Progenitor cell of endocrine pancreas (in vitro differentiated cells): ENCODE measurements around the gene FGFBP1. TPM values are rescaled to one million over a fixed set of nuclear protein-coding genes. Genes with fewer than 3 reads are reported as not detected.

ENCODE experiments used
- DNase-seq: peaks from one replicate; pipeline ENCODE4 v3.0.0; 2021; ENCODE audit warnings: low spot score; ENCODE audit not compliant: unreplicated experiment
- H3K27ac Mint-ChIP-seq: 2 replicates; pipeline ENCODE4 v1.8.0; 2021; ENCODE audit warnings: mild to moderate bottlenecking, moderate library complexity, mixed read lengths
- H3K27me3 Mint-ChIP-seq: 2 replicates; pipeline ENCODE4 v1.8.0; 2021; ENCODE audit warnings: mixed read lengths
- H3K36me3 Mint-ChIP-seq: 2 replicates; pipeline ENCODE4 v1.8.0; 2022; ENCODE audit warnings: mixed read lengths; ENCODE audit not compliant: insufficient read depth
- H3K4me1 Mint-ChIP-seq: 2 replicates; pipeline ENCODE4 v1.8.0; 2021; ENCODE audit warnings: low read depth, mixed read lengths
- H3K4me3 Mint-ChIP-seq: 2 replicates; pipeline ENCODE4 v1.8.0; 2021; ENCODE audit warnings: low read depth, mild to moderate bottlenecking, moderate library complexity, mixed read lengths
- H3K9me3 Mint-ChIP-seq: 2 replicates; pipeline ENCODE4 v1.8.0; 2021; ENCODE audit warnings: low read depth, mixed read lengths
- CTCF ChIP-seq: fragments of 200-600 bp; sonication (generic); IDR thresholded peaks from one replicate; pipeline ENCODE4 v1.5.0; 2021; ENCODE audit warnings: antibody characterized with exemption, mild to moderate bottlenecking; ENCODE audit not compliant: unreplicated experiment
- total RNA-seq: library from RNA; stranded (reverse); gene quantifications from 2 replicates; pipeline ENCODE4 v1.2.1, GENCODE V29; 2021

Gene FGFBP1
- total RNA-seq, 1 donor from 2014 or later: not detected

DNA sequence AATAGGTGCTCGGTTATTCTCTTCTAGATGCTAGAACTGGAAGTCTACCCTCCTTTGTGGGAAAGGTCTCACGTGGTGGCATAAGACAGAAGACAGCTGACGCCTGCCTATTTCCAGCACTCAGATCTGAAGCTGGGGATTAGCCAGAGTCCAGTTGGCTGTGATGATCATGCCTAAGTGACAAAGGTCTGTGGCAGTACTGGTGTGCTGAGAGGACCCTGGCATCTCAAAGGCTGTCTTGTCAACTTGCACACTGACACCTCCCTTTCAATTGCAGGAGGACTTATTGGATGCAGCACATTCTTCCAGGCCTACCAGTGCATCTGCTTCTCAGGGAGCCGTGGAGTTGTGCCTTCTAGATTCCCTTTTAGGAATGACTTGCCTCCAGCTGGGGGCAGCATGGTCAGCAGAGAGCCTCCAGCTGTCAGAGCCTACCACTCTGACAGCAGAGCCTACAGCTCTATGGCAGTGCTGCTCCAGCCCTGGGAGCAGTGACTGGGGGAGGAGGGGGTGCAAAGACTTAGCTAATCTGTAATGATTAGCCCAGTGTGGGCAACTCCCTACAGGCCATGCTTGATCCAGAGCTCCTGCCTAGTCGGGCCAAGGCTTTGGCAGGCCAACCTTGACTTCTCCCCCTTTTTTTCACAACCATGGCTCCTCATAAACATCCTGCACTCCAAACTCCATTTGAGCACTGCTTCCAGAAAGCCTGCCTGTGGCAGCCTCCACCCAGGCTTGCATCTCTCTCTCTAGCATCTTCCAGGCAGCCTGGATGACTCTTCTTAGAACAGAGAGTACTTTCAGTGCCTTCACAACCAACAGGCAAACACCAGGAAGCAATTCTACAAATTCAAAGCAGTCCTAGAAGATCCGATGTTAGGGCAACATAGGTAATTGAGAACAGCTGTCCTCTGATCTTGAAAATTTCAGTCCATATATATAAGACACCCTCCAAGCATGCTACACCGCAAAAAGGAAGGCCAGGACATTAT lies 38.2 kb upstream of the FGFBP1 start:
- Mint-ChIP-seq H3K36me3 (peaks cover 32% of the 10 kb centered on the region), H3K4me3 (no peak overlapping the region), H3K27me3 (no peaks in the 10 kb centered on the region), H3K4me1 (no peaks in the 10 kb centered on the region), H3K27ac (peak overlapping the region; percentile 30), H3K9me3 (no peaks in the 10 kb centered on the region)
- TF ChIP-seq CTCF: no peak
- no peak for DNase-seq

DNA sequence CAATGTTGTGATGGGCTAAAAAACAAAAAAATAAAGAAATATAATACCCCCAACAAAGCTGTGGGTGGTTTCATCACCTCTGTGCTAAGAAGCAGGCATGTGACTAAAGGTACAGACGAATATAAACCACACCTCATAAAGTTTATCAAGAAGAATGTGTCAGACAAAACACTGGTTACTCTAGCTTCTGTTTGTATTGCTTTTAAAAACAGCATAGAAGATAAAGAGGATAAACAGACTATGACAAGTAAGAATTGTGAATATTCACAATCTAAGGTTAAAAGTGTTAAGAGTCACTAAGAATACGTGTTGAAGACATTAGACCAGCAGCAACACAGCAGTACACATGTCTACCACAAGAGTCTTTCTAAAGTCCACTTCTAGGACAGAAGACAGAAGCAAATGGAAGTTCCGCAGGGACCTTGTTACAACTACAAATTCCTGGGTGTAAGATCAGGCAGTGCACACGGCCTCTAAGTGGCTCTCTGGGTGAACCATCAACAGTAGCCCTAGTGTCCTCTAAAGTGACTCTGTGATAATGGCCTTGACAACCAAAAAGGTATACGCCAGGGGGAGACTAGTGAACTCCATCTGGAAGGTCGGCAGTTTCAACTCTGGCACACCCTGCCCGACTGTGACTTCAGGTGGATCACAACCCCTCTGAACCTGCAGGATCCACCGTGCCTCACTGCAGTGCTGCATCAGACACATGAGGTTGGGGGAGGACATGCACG lies 32.7 kb upstream of the FGFBP1 start:
- Mint-ChIP-seq H3K27me3 (no peaks in the 10 kb centered on the region), H3K36me3 (peaks cover 44% of the 10 kb centered on the region), H3K27ac (no peak overlapping the region), H3K4me1 (peaks cover 3% of the 10 kb centered on the region), H3K4me3 (no peak overlapping the region), H3K9me3 (peaks cover 9% of the 10 kb centered on the region)
- DNase-seq: no peak
- TF ChIP-seq CTCF: no peak

DNA sequence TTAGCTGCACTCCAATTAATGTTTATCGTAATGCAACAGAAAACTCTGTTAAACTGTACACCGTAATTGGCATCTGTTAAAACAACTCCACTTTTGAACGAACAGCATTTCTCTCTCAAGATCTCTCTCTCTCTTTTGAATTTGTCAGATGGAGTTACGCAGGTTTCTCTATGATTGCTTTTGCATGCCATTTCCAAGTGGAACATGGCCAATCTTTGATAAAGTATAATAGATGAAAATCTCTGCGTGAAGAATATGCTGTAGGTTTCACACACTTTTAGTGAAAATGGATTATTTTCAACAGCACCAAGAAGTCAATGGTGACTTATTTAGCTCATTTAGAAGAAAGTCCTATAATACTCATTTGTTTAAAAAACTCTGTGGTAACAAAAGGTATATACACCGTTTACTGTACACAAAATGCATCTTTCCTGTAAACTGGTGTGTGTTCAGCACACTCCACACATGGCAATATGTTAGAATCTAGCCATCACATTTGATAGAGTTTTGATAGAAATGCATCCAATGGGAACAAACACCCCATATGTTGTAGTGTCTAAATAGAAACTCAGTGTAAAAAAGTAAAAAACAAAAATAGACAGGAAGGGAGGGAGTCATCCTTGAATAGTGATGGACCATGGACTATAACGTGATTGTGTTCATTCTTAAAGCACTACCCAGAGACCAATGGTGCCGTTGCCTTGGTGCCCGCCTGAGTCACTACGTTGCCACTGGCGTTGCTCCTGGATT lies 30.2 kb upstream of the FGFBP1 start:
- Mint-ChIP-seq H3K36me3 (peaks cover 41% of the 10 kb centered on the region), H3K4me1 (peaks cover 3% of the 10 kb centered on the region), H3K27me3 (no peaks in the 10 kb centered on the region), H3K9me3 (peaks cover 14% of the 10 kb centered on the region), H3K27ac (no peak overlapping the region), H3K4me3 (no peak overlapping the region)
- no peak for DNase-seq
- TF ChIP-seq CTCF: no peak

- Mint-ChIP-seq H3K27ac (peak overlapping the region; percentile 7), H3K9me3 (peaks cover 14% of the 10 kb centered on the region), H3K4me1 (no peaks in the 10 kb centered on the region), H3K27me3 (no peaks in the 10 kb centered on the region), H3K36me3 (peaks cover 27% of the 10 kb centered on the region), H3K4me3 (no peak overlapping the region)
- no peak for TF ChIP-seq CTCF
- no peak for DNase-seq
Measured at GRCh38 chr4:15965325-15965724, 26.8 kb upstream of the FGFBP1 start.

DNA sequence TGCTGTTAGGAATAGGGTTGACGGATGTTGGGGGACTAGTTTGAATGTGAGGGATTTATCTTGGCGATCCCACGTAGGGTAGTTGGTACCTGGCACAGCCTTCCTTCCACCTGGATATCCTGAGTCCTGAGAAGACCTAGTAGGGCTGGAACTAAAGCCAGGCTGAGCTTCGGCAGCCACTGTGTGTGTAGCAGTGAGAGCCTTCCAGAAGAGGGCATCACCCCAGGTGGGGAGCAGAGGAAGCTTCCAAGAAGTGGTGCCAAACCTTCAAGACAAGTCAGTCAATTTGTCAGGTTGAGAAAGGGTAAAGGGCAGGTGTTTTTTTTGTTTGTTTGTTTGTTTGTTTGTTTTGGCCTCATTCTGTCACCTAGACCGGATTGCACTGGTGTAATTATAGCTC lies 25.6 kb upstream of the FGFBP1 start:
- H3K27ac Mint-ChIP-seq: no peak overlapping the region

More for the DNA sequence above, 25.6 kb upstream of the FGFBP1 start:
- Mint-ChIP-seq H3K4me1 (no peaks in the 10 kb centered on the region), H3K4me3 (no peak overlapping the region), H3K36me3 (peaks cover 26% of the 10 kb centered on the region), H3K9me3 (peaks cover 14% of the 10 kb centered on the region), H3K27me3 (no peaks in the 10 kb centered on the region)
- TF ChIP-seq CTCF: no peak
- DNase-seq: no peak
